Choroid plexus epithelial cell (primary cell): Measurements from ENCODE around the gene CARNS1.

ENCODE experiments used
- DNase-seq: peaks from one replicate; pipeline ENCODE4 v3.0.0-alpha.2; 2010; ENCODE audit warnings: low read depth
- H3K4me3 ChIP-seq: 2 replicates; pipeline ENCODE4 v1.5.1; 2011; ENCODE audit warnings: low read depth, mild to moderate bottlenecking, control low read depth, low read length, moderate library complexity
- TF ChIP-seq, protein P1 (sequence below): conservative IDR thresholded peaks from 2 replicates; pipeline ENCODE4 v1.5.1; 2011; ENCODE audit warnings: low read depth, mild to moderate bottlenecking, control low read depth, inconsistent platforms, low read length, moderate library complexity

CARNS1 gene

DNA sequence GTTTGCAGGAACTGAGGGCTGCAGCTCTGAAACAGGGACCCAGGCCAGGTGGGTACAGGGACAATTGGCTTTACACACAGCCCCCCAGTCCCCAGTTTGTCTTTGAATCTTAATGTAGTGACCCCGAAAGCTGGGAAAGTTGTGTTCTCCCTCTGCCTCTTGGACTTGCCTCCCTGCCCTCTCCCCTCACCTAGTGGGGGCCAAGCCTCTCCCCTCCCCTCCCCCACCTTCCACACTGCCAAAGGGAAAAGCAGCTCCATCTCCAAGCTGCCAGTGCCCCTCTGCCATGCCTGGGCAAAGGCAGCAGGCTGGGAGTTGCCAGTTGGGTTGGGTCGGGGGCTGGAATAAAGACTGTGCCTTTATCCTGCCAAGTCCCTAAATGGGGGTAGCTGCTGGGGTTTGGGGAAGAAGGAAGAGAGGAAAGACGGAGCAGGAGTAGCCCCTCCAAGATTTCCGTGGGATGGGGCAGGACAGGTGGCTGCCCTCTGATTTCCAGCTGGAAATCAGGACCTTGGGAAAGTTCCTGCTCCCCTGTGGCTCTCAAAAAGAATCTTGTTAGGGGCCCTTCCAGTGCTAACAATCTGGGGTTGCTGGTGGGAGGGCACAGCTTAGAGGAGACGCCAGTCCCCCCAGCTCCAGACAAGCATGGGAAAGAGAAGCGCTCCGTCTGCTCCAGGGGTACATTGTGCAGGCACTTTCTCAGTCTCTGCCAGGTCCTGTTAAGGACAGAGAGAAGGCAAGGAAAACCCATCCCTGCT lies 39.2 kb upstream of the CARNS1 start:
- H3K4me3 ChIP-seq: no peak overlapping the region
- TF ChIP-seq, protein P1, sequence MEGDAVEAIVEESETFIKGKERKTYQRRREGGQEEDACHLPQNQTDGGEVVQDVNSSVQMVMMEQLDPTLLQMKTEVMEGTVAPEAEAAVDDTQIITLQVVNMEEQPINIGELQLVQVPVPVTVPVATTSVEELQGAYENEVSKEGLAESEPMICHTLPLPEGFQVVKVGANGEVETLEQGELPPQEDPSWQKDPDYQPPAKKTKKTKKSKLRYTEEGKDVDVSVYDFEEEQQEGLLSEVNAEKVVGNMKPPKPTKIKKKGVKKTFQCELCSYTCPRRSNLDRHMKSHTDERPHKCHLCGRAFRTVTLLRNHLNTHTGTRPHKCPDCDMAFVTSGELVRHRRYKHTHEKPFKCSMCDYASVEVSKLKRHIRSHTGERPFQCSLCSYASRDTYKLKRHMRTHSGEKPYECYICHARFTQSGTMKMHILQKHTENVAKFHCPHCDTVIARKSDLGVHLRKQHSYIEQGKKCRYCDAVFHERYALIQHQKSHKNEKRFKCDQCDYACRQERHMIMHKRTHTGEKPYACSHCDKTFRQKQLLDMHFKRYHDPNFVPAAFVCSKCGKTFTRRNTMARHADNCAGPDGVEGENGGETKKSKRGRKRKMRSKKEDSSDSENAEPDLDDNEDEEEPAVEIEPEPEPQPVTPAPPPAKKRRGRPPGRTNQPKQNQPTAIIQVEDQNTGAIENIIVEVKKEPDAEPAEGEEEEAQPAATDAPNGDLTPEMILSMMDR: no peak
- DNase-seq: no peak

DNA sequence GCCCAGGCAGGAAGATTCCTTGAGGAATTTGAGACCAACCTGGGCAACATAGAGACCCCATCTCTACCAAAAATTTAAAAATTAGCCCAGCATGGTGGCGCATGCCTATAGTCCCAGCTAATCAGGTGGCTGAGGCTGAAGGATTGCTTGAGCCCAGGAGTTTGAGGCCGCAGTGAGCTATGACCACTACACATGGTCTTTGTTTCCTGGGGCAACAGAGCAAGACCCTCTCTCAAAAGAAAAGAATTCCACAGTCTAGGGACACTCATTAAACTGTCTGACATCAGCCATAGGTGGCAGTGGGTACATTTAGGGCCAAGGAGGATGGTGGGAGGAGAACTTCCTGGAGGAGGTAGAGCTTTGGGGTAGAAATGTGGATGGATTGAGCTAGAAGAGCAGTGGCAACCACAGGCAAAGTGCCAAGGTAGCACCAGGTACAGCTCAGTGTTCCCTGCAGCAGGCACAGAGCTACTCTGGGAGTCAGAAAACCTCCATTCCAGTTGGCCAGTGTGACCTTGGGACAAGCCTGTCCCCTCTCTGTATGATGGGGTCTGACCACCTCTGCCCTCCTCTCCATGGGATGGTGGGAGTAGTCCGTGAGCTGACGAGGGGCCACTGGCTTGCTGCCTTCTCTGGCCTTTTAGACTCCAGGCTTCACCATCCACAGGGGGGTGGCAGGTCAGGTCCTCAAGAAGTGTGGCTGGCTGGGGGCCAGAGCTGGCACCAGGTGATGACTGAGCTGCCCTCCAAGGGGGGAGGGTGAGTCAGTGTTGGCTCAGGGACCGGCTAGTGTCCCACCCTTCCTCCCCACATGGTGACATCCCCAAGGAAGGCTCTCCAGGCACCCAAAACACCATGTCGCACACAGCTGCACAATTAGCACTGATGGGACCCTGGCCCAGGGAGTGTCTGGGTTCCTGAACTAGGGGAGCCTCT lies 38.3 kb upstream of the CARNS1 start:
- no peak for DNase-seq
- TF ChIP-seq, protein P1: no peak

DNA sequence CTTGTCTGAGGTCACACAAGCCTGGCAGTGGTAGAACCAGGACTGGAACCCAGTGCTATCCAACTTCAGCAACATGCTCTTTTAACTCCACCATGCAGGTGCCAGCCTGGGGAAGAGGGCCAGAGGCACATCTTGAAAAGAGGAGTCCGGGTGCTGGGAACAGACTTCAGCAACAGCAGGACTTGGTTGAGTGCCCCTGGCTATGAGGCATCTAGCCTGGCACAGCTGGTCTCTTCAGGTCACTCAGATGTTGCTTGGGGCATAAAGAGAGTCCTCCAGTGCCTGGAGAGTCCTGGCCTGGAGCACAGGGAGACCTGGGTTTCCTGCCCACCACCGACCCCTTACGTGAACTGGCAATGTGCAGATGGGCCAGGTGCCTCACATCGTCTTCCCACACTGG lies 36.9 kb upstream of the CARNS1 start:
- DNase-seq: no peak
- TF ChIP-seq, protein P1: no peak
- H3K4me3 ChIP-seq: no peak overlapping the region

More for the DNA sequence above, 38.3 kb upstream of the CARNS1 start:
- no peak overlapping the region for H3K4me3 ChIP-seq

DNA sequence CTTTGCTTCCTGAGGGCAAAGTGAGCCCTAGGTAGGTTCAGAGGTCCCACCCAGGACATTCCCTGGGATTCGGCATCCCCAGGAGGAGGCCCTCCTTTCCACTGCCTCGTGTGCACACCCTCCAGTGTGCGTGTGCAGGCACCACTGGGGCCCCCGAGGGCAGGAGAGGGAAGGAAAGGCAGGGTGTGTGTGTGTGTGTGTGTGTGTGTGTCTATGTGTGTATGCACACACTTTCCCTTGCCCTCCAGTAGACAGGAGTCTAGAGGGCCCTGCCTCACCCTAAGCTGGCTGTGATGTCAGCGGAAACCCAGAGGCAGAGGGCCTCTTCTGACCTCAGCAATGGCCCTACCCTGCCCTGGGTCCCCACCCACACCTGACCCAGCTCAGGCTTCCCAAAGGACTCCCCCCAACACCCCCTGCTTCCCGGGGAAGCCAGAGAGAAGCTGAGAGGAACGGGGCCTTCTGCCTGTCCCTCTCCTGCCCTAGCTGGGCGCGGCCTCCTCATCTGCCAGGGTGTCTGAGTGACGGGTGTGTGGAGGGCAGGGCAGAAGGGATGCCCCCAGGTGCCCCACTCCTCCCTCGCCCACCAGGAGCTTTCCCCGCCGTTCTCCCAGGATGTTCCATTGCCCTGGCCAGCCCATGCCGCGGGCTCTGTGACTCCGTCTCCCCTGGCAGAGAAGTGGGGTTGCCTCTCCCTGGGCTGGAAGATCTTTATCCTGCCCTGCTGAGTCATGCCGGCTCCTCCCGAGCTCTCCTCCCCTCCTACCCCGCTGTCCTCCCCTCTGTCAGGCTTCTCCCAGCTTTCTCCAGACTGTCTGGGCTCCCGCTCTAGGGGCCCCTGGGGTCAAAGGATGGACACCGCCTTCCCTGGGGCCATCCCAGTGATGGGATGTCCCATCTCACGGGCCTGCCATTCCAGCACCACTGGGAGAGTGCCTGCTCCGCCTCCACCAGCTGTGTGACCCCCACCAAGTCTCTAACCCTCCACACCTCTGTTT lies 36.1 kb upstream of the CARNS1 start:
- DNase-seq: peak; percentile 47
- TF ChIP-seq, protein P1: no peak
- no peak overlapping the region for H3K4me3 ChIP-seq

DNA sequence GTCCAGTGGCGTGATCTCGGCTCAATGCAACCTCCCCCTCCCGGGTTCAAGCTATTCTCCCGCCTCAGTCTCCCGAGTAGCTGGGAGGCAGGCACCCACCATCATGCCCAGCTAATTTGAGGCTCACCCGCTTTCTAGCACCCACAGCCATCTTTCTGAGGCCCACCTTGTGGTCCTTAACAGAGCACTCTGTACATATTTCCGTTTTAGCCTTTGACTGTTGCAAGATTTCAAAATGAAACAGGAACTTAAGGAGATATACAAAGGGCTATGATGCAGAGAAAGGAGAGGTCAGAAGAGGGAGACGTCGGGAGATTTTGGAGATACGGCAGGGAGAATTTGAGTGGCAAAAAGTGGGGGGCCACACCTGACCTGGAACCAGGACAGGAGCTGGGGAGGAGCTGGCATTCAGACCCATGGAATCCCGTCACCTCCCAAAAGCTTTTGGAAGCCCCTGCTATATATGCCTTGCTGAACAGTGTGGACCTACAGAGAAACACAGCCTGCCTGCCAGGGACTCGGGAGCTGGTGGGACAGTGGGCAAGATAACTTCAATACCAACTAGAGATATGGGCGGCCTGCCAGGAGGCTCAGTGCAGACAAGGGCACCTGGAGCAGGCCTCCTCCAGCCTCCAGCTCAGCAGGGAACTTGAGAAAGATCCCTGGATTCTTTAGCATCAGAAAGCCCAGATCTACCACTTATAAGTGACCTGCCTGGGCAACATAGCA lies 34.1 kb upstream of the CARNS1 start:
- no peak for DNase-seq
- TF ChIP-seq, protein P1: no peak
- no peak overlapping the region for H3K4me3 ChIP-seq
